Glomerular visceral epithelial cell (primary cell): ENCODE data around the gene DGKG.

Experiments used
- DNase-seq: peaks from one replicate; pipeline ENCODE4 v3.0.0-alpha.2; 2016; ENCODE audit errors: extremely low spot score

Gene DGKG

DNA sequence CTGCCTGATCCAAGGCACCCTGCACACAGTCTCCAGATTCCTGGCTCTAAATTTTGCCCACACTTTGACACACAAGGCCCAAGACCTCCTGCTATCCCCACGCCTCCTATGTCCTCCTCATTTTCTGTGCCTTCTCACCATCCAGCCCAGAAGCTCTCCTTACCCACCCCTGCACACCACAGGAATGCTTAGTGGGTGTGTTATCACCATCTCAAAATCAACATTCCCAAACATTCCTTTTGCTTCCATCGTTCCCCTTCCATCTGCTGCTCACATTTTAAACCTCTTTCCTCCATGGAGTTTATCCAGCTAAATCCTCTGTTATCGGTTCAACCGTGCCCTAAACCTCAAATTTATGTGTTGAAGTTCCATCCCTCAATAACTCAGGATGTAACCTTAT lies 43.9 kb downstream of the DGKG start:
- DNase-seq, result no peak

DNA sequence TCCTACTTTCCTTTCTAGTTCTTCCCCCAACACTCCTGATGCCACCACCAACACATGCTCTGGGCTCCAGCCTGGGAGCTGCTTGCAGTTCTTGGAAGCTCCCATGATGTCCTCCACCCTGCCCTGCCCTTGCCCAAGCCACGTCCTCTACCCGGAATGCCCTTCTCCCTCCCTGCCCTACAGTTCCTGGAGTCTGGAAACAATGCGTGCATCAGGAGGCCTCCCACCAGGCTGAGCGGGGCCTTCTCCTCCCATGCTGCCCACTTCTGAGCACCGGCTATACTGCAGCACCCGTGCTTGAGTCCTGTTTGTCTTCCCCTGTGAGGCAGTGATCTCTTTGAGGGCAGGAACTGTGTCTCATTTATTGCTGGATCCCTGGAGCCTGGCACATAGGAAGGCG lies 44.6 kb downstream of the DGKG start:
- DNase-seq, result no peak

DNA sequence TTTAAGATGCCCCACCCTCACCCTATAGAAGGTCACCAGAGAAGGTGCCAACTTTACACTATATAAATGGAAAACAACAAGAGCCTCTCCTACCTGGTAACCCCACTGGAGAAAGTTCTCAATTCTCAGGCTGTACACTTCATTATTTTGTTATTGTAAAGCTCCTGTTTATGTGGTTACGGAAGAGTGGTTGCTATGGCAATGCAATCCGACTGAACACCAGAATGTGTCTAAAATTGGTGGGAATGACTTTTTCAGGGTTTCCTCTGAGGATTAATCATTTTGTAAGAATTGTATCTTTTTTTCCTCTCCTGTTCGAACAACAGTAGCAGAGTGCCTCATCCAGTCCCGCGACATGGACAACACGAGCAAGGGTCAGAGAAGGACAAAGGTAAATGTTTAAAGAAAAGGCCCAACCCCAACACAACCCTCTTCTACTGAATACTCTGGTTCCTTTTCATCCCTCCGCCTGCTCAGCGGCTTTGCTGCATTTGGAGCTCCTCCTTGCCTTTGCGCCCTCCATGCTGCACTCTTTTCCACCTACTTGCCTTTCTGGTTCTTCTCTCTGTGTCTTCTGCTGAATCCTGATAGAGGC lies 45.3 kb downstream of the DGKG start:
- DNase-seq, result no peak

DNA sequence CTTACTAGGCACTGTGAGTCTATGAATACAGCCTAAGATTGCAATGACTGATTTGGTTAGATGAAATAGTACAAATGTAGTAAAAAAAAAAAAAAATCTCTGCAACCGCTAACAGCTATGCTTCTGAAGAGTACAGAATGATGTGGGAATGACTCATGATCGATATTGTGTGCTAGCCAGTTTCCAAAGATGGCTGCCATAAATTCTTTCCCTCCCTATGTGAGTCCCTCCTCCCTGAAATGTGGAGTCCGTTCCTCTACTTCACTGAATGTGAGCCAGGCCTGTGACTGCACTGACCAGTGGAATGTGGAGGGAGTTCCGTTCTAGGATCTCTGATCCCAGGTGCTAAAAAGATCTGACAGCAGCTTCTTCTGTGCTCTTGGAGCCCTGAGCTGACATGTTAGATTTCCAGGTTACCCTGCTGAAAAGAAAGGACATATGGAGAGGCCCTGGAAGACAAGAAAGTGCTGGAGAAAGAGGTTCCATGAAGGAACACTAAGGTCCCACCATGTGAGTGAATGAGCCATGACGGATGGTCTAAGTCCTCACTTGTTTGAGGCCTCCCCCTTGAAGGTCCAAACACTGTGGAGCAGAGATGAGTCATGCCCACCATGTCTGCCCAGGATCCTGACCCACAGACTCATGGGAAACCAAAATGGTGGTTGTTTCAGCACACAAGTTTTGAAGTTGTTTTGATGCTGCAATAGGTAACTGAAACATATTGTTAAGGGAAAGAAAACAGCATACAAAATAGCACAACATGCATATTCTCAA lies 46.3 kb downstream of the DGKG start:
- no peak for DNase-seq

DNA sequence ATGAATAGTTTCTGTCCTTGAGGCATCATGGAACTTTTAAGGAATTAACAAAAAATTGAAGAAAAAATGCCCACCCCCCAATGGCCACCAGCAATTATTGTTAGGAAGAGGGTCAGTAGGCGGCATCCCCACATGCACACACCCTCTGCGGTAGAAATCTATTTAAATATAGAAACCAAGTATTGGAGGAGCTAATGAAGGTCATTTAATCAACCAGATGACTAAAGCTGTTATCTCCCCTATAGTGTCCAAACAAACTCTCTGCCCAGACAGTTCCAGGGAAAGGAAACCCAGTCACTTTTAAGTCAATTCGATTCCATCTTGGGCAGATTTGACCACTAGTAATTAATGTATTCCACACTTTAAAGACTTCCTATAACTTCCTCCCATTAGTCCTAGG lies 47.1 kb downstream of the DGKG start:
- DNase-seq, result no peak

DNA sequence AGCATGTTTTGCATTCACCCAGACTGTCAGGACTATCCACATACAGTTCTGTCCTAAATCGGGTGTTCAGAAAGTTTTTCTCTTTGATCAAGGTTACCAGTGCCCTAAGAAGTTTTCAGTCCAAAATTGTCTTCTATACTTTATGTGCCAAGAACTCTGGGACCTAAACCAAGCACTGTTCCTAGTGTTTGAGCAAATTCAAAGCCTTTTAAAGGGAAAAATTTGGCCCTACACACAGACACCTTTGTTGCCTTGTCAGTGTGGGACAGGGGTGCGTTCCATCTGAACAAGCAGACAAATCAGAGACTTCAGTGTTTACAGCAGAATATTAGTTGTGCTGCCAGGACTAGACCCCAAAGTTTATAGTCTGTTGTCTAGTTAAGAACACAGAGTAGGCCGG lies 50.6 kb downstream of the DGKG start:
- no peak for DNase-seq

DNA sequence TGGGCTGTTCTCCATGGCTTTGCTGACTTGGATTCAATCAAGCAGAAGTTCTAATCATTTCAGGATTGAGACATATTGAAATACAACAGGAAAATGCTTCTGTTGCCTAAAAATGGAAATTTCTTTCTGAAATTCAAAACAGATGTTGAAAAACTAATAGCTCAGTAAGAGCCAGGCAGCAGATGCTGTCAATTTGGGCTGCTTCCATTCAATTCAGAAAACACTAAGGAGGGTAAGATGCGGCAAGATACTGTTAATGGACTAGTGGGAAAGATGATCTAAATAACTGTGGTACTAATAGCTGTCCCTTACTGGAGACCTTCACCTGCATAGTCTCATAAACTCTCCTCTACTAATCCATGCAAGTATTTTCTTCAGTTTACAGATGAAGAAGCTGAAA lies 53.5 kb downstream of the DGKG start:
- no peak for DNase-seq

DNA sequence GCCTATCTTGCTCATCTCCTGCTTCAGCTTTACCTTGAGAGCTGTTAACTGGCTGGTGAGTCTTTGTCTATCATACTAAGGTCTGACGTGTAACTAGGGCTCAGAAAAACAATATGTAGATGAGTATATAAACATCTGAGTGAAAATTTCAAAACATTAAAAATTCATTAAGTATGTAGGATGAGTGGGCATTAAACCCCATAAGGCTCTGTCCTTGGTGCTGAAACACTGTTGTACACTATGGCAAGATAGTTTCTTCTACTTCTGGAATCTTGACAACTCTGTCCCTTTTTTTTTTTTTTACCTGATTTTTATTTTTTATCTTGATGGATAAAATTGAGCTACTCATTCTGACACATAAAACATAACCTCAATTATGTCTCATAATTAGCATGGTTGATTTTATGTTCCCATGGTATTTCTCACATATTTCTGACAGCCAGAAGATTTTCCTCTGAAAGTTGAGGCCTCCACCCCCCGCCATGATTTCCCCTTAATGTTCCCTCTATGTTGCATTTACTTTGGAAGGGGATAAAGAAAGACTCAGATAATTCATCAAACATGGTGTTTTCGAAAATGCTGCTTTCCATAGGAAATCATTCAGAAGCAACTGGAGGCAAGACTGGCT lies 54.3 kb downstream of the DGKG start:
- peak; percentile 9 for DNase-seq

DNA sequence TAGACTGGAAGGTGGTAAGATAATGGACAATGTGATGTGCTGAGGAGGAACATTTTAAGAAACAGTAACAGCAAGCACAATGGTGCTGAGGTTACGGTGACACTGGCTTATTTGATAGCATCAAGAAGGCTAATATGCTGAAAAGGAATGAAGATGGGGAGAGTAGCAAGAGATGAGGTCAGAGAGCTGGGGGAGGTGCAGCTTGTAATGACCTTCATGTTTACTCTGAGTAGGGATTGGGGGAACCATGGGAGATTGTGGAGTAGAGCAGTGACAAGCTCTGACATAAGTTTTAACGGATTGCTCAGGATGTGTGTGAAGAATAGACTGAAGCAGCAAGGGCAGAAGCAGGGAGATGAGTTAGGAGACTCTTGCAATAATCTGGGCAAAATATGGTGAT lies 56.7 kb downstream of the DGKG start:
- DNase-seq, result no peak

DNA sequence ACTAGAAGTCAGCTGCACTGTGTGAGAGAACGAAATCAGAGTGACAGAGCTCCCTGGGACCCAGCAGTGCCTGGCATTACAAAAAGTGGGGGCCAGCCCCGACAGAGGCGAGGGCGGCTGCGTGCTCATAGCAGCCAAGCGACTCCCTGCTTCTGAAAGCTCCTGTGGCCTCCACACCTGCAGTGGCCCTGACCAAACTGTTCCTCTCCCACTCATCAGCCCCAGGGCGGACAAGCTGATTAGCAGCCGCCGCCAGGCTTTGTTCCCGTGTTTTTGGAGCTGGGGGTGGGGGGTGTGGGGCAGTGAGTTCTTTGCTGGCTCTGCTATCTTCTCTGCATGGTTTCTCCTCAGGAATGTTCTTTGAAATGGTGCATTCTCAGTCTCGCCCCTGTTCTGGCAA lies 58.1 kb downstream of the DGKG start:
- DNase-seq, result no peak

DNA sequence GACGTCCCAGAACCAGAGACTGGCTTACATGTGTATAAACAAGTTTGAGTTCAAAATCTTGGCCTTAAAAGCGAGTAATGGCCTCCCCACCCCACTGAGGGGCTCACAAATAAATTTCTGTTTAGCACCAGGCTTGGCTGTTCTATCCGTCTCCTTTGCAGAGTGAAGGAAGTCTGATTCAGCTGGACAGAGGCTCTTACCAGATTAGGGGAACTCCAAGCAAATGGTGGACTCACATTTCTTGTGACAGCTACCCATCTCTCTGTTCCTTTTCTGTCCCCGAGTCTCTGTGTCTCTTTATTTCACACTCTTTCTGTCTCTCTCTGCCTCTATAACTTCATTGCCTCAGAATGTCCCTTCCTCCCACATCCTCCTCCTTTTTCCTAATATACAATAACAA lies 62.7 kb downstream of the DGKG start:
- no peak for DNase-seq

DNA sequence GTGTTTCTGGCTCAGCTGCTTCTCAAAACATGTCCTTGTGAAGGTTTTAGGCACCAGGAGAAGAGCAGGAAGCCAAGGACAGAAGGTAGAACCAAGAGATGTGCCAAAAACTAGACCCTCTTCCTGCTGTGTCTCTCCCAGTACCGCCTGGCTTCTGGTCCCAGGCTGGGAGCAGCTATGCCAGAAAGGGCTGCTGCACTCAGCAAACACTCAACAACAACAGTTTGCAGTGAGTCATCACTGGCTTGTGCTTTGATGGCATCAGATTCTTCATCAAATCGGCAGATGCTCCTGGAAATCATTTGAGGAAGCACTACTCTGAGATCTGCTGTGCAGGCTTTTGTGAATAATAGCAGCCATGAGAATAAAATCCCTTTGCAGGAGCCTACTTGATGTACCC lies 63.2 kb downstream of the DGKG start:
- DNase-seq, result no peak

DNA sequence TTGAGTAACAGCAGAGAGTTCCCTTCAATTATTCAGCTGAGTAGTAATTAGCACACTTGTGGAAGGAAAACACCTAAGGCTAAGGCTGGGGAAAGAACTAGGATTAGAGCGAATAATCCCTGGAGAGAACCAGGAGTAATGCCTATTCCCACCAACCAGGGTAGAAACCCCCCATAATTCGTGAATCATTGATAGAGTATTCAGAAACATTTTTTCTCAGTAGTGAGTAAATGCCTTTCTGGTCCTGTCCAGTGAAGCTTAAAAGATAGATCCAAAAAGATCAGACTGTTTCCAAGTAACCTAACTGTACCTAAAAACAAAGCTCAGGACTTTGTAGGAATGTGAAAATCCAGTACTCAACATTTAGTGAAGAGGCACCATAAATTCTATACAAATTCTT lies 71.2 kb downstream of the DGKG start:
- no peak for DNase-seq

DNA sequence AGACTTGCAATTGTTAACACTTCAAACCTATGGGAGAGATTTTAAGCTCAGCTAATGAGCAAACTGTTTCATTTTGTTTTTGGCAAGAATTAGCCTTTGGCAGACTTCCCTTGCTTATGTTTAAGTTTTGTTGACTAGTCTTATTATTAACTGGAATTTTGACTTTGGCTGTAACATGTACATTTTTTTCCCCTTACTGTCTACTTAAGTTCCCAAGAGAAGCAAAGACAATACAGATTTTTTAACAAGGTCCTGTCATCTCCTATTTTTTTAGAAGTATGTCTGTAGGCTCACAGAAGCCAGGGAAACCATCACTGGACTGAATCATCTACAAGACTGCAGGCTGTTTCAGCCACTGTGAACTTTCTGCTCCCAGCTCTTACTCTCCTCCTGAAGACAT lies 74.3 kb downstream of the DGKG start:
- no peak for DNase-seq

DNA sequence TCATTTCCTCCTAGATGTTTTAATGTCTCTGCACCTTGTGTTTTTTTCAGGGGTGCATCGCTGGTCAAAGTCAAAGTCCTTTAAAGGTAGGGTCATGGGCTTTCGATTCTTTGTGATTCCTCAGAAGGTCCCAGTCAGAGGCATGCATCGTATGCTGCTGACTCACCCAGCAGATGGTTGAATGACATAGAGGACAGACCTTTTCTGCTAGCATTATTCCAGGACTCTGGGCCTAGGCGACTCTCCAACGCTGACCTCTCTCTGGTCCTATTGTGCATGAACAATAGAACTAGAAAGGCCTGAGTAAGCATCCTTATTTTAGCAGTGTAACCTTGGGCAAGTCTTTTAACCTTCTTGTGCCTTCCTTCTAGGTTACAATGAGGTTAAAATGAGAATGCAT lies 75.9 kb downstream of the DGKG start:
- DNase-seq, result no peak

DNA sequence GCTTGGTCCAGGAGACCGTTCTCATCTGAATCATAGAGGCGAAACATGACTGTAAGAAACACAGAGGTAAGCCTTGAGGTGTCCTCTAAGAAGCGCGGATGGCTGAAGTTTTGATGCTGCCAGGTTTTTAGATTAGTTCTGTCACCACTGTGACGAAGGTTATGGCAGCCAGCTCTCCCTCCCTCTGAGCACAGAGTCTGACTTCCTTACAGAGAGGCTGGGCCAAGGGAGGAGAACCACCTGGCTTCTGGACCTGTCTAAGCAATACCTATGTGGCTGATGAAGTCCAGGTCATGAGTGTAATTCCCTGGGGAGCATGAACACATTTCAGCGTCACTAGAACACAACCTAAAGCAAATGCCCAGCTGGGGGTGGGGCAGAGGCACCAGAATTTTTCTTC lies 77.4 kb downstream of the DGKG start:
- DNase-seq, result no peak

DNA sequence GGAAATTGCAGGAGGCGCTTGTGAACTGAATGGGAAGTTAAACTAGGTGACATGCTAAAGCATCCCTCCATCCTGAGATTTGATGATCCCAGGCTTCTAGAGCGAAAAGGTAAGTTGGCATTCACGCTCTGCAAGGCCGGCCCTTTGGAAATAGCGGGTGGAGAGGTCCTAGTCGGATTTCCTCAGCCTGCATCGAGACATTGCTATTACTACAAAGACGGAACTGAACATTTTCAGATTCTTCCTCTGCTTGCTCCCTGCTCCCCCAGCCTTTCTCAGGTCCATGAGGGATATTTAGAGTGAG lies 77.7 kb downstream of the DGKG start:
- no peak for DNase-seq

DNA sequence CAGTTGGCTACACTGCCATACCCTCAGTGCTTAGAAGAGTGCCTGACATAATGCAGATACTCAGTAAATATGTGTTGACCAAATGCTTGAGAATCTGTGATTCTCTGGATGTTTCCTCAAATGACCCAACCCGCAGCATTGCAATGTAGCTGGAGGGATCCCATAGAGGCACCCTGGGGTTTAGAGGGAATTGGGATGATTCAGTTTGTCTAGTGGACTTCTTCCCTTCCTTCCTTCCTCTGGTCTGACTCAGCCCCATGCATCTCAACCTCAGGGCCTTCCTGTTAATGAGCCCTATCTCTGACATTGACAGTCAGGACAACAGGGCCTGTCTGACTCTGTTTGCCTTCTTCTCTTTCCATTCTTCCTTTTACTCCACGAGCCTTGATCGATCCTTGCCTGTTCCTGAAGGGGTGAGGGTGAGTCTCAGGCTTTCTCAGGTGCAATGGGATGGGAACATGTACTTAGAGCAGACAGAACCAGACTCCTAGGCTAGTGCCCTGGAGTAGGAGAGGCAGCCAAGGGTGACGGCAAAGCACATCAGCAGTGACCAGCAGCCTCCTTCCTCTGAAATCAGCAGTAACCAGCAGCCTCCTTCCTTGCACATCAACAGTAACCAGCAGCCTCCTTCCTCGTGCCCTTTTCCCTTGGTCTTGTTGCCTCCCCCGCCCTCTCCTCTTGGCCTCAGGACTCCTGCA lies 78.2 kb downstream of the DGKG start:
- no peak for DNase-seq

DNA sequence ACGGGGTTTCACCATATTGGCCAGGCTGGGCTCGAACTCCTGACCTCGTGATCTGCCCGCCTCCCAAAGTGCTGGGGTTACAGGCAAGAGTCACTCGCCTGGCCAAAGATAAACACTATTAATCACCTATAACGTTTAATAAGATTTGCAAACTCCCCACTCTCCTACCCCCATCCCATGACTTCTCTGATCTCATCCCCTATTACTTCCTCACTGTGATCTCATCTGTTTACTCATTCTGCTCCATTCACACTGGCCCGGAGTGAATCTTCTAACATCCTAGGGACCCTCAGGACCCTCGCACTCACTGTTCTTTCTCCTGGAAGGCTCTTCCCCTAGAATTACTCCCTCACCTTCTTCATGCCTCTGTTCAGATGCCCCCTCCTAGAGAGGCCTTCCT lies 78.9 kb downstream of the DGKG start:
- no peak for DNase-seq

DNA sequence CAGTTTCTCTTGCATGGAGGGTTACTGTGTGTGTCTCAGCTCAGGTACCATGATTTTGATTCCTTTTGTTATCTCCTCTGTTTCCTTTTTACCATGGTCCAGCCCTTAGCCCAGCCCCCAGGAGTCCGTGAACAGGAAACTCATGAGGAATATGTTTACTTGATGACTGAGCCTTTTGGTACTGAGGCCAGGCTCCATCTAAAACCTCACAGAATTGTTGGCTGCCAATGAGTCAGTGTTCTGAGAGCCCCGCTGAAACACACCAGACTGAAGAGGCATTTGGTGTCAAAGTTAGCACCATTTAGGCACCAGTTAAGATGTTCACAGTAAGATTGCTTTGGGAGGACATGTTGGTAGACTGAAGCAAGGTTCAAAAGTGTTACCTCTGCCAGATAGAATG lies 80.9 kb downstream of the DGKG start:
- DNase-seq, result no peak

DNA sequence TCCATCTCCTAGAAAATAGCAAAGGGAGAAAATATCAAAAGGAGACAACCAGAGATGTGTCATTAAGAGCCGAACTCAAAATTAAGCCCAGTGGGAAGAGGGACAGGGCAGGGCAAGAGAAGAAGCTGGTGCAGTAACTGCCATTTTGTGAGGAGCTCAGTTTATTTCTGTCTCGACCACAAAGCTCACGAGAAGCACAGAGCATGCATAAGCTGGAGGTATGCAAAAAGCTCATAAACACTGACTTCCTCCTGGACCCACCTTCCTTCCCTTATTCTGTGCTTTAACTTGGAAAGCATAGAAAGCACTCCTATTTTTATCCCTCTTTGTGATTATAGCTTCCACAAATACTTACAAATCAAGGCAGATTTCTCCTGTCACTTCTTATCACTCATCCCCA lies 81.3 kb downstream of the DGKG start:
- DNase-seq, result no peak

DNA sequence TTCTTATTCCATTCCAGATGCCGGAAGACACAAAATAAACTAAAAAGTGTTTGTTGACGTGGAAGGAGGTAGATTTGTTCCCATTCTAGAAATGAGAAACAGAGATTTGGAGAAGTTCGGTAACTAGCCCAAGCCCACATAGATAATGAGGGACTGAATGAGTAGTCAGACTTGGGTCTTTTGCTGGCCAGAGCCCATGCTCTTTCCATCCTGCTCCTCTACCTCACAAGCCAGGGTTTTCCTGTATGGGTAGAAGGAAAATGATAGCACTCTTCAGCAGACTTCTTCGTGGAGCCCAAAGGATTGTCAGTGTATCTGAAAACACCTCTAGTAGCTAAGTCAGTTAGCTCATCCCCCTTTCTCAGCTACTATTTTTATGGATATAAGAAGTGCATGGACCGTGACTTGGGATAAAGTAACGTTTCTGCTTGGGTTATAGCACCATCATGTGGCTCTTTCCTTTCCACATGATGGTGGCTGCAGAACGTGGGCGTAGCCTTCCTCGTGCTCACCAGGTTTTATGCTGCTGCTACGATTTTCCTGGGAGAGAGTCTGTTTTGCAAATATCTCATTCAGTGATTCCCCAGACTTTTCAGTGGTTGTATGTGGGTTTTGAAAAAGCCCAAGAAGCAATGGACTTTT lies 84.6 kb downstream of the DGKG start:
- peak; percentile 41 for DNase-seq

DNA sequence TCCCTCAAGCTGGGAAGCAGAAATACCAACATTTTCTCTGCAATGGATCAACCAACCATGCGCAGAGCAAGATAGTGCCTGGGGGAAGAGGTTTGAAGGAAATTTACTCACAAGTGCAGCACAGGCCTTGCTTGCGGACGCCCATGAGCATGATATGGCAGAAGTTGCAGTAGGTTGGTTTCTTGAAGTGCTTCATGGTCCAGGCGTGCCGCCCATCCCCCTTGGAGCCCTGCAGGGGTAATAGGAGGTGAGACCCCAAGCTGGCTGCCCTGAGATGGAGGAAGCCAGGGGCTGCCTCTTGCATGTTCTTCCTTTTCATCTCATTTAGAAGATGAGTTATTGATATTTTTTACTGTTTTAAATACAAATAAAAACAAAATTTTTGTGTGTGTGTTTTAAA lies 86.6 kb downstream of the DGKG start:
- no peak for DNase-seq
